HG03442 (cell line): ENCODE data around the gene MYO18A.
"Not testable (repeated sequence)": the region's sequence is repeated elsewhere in the genome, so short reads cannot be mapped to it uniquely, and the experiment has no call there.

ENCODE experiments used
- ATAC-seq: cut with Tn5 transposase; IDR thresholded peaks from one replicate; pipeline ENCODE4 v1.9.1; 2021; ENCODE audit warnings: mild to moderate bottlenecking, moderate library complexity; ENCODE audit not compliant: unreplicated experiment

The MYO18A gene

DNA sequence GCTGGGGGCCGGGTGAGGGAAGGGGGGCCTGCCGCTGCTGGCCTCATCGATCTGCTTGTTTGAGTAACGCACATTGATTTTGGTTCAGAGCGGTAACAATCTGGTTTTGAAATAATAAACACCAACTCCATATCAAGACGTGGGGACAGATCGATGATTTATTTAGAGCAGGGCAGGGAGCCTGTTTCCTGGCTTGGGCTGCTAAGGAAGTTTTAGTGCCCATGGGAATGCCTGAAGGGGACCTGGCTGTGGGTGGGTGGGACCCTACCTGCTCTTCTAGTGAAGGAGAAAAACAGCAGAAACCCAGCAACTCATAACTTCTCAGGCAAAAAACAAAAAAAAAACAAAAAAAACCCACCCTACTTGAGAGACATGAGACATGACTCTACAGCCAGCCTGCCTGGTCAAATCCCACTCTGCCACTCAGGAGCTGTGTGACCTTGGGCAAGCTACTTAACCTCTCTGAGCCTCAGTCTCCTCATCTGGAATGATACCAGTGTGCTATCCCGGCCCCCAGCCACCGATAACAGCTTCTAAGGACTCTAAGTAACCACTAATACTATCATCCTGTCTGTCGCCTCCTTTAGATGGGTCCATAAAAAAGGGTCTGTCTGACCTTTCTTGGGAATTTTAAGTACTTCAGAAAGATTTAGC, 71.2 kb downstream of the MYO18A start:
- no peak for ATAC-seq

- ATAC-seq = no peak
These were observed 72.0 kb downstream of the MYO18A start for GRCh38 chr17:29107933-29108822.

- no peak for ATAC-seq
These were observed 73.1 kb downstream of the MYO18A start for GRCh38 chr17:29107084-29107483.

DNA sequence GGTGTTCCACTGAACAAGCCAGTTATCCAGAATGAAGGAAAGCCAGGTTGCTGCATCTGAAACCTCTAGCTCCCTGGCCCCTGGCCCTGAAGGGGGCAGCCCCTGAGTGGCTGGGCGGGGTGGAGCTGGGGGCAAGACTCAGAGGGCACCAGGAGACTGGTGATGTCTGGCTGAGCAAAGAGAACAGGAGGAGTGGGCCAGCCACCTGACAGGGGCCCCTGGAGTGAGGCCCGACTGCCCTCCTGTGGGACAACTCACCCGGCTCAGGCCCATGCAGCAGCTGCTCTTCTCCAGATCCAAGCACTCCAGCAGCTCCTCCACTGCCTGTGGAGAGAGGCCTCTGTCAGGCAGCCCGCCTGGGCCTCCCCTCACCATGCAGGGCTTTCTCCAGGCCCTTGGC, 76.9 kb downstream of the MYO18A start:
- no peak for ATAC-seq

- no peak for ATAC-seq
These were observed 77.4 kb downstream of the MYO18A start for GRCh38 chr17:29102741-29103181.

DNA sequence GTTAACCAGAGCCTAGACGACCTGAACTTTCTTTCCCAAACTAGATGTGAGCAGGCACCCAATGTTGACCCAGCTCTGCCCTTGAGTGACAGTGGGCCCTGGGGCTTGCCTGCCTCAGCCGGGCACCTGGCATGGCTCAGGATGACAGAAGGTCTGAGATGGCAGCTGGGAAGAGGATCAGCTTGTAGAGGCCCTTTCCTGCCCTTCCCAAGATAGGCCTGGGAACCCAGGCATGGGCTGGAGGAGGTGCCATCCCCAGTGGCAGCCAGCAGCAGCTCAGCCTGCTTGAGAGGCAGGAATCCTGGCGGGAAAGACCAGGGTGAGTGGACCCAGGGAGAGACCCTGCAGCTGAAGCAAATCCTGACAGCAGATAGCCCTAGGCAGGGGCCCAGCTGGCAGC, 78.2 kb downstream of the MYO18A start:
- ATAC-seq = no peak

DNA sequence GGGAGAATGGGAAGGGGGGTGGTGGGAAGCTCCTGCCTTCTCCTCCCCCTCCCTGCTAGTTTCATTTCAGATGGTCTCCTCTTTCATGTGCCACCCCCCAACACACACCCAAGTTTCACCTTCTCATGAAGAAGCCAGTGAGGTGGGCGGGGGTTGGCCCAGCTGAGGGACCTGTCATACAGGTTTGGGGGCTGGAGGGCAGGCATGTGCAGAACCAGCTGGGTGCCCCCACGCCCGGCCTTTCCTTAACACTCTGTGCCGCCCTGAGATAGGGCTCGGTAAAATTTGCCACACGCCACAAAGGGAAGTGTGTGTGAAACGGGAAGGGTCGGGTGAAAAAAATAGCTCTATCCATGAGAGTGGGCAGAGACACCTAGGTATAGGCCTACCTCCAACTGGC, 79.9 kb downstream of the MYO18A start:
- ATAC-seq = no peak

DNA sequence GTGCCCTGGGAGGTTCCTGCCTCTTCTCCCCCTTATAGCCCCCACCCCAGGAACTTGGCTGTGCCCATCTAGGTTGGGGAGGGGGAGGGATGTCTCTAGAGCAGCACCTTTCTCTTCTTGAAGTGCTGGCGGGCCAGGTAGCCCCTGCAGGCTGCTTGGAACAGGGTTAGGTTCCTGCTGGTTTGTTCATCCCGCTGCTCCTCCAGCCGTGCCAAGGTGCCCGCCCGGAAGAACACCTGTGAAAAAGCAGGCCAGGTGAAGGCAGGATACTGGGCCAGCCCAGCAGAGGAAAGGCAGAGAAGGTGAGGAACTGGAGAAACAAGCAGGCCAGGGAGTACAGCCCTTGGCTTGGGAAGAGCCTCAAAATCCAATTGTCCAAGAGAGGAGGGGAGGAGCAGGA, 80.7 kb downstream of the MYO18A start:
- no peak for ATAC-seq

GRCh38 chr17:29096094-29096493, 84.1 kb downstream of the MYO18A start:
- no peak for ATAC-seq

DNA sequence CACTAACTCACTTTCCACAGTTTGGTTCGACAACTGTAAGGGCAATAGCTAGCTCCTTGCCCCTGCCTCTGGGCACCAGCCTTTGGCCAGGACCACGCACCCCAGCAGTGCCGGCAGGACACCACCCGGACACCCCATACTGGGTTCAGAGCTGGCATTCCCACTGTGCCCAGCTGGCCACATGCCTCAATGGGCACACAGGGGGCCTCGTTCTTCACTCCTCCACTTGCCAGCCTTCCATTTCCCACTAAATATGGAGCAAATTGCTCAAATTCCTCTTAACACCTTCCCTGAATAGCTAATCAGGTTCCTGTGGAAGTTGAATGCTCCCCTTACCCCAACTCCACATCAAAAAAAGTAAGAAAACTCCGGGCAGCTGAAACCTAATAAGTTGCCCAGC, 84.8 kb downstream of the MYO18A start:
- no peak for ATAC-seq

GRCh38 chr17:29094101-29094708, 86.0 kb downstream of the MYO18A start:
- ATAC-seq = no peak

GRCh38 chr17:29093090-29093871, 86.9 kb downstream of the MYO18A start:
- ATAC-seq = no peak

DNA sequence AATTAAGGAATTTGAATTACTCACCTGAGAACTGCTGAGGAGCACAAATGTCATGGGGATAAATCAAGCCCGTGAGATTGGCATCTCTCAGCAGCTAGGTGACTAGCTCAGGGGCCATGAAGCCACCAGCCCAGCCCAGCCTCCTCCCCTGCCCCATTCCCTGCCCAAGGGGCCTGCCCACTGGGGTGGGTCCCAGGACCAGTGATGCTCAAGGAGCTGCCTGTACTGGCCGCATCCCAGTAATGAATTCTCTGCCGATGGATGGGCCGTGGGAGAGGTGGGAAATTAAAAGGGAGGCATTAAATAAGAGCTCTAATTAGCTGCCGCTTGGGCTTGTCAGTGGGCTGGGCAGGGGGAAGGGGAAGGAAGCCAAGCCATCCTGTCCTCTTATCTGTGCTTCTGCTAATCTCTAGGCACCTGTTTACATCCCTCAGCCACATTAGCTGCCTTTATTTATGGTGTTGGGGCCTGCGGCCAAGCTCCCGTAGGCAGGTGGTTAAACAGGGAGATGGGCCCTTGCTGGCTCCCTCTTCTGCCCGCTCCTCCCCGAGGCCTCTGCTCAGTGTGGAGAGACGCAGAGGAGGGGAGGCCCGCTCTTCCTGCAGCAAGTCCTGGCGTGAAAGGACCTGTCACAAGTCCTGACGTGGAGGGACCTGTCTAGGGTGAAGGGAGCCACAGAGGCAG, 88.5 kb downstream of the MYO18A start:
- no peak for ATAC-seq

- ATAC-seq = no peak
These were observed 89.2 kb downstream of the MYO18A start for GRCh38 chr17:29090750-29091605.

DNA sequence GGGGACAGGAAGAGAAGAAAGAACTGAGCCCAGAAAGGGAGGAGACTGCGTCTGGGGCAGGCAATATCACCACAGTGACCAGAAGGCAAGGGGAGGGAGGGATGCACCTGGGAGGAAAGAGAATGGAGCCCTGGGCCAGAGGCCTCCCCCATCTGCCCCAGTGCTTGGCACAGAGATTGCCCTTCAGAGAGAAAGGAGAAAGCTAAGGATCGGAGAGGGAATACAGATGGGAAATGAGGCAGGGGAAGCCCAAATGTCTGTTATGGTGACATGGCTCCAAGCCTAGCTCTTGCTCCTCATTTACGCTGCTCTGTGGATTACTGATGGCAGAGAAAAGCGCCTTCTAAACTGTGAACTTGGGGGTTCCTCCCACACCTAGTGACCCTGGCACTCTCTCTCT, 90.1 kb downstream of the MYO18A start:
- no peak for ATAC-seq

- no peak for ATAC-seq
These were observed 90.6 kb downstream of the MYO18A start for GRCh38 chr17:29089601-29090044.

GRCh38 chr17:29088782-29089181, 91.4 kb downstream of the MYO18A start:
- ATAC-seq = not testable (repeated sequence)

- ATAC-seq = no peak
These were observed 93.4 kb downstream of the MYO18A start for GRCh38 chr17:29086628-29087332.

DNA sequence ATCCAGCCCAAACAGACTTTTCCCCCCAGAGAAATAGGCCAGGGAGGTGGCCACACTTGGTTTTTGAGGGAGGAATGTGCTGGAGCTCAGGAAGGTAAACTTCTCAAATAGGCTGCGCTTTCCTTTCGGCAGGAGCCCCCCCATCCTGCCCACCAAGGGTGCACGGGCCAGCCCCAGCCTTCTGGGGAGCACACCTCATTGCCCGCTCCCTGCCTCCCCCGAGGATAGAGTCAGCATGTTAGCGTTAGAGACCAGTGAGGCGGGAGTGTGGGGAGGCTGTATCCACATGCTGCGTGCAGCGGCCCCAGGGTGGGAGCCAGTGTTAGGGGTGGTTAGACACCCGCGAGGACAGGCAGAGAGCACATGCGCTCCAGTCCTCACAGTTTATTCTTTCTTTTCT, 95.0 kb downstream of the MYO18A start:
- ATAC-seq = no peak
